Measurements from ENCODE around the gene PRCP. TPM values are rescaled to one million over a fixed set of nuclear protein-coding genes. Genes with fewer than 3 reads are reported as not detected.

PRCP gene
- polyA plus RNA-seq, 1 of the 3 experiments (the other 2 are of a cell fraction), result 65.0 TPM

DNA sequence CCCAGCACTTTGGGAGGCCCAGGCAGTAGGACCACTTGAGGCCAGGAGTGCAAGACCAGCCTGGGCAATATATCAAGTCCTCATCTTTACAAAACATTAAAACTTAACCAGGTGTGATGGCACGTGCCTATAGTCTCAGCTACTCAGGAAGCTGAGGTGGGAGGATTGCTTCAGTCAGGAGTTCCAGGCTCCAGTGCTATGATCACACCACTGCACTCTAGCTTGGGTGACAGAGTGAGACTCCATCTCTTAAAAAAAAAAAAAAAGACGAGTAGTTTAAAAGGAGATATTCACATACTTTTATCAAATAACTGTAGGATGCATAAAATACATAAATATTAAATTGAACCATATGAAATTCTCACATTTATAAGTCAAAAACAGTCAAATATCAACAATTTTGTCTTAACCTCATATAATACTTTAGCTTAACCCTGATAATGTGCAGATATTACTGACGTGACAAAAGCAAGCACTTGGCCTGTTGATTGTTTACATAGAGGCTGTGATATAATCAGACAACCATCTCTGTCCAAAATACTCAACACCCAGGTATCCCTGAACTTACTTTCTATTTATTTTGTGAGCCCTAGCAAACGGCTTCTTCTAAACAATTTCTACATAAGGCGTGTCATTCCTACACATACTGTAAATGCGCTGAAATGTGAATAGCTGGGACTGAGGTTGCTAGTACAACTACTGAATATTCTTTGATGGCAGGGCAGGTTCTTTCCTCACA lies 57.0 kb downstream of the PRCP start:
- H3F3A ChIP-seq (replicated peaks; ENCODE audit: insufficient read depth), result peaks cover 3% of the 10 kb centered on the region
- TF ChIP-seq GATA2 (CRISPR knock-in tag; IDR thresholded peaks at IDR 0.05) (no peak), YY1 (IDR thresholded peaks at IDR 0.05; ENCODE audit: low read depth) (no peak), FOXJ3 (CRISPR knock-in tag; IDR thresholded peaks at IDR 0.05) (no peak), ELF1 (IDR thresholded peaks at IDR 0.05) (no peak), JUND (IDR thresholded peaks at IDR 0.05) (no peak), IRF3 (IDR thresholded peaks at IDR 0.05; ENCODE audit: low read depth, low read length) (no peak), CHD2 (IDR thresholded peaks at IDR 0.05; ENCODE audit: low read length, partially characterized antibody) (no peak), RXRA (IDR thresholded peaks at IDR 0.05; ENCODE audit: borderline replicate concordance, low read depth) (no peak), TAF1 (IDR thresholded peaks at IDR 0.05; ENCODE audit: borderline replicate concordance, low read depth, low read length) (no peak), SIN3A (IDR thresholded peaks at IDR 0.05; ENCODE audit: borderline replicate concordance, low read depth, low read length) (no peak), NFIC (IDR thresholded peaks at IDR 0.05; ENCODE audit: borderline replicate concordance) (no peak), TEAD4 (IDR thresholded peaks at IDR 0.05; ENCODE audit: borderline replicate concordance, insufficient read depth) (no peak), TCF12 (IDR thresholded peaks at IDR 0.05) (no peak), RFX5 (IDR thresholded peaks at IDR 0.05; ENCODE audit: low read length) (no peak), REST (IDR thresholded peaks at IDR 0.05; ENCODE audit: low read depth, low read length) (no peak), MEF2A (IDR thresholded peaks at IDR 0.05; ENCODE audit: borderline replicate concordance, low read depth) (no peak)
- TF ChIP-seq, protein P1, sequence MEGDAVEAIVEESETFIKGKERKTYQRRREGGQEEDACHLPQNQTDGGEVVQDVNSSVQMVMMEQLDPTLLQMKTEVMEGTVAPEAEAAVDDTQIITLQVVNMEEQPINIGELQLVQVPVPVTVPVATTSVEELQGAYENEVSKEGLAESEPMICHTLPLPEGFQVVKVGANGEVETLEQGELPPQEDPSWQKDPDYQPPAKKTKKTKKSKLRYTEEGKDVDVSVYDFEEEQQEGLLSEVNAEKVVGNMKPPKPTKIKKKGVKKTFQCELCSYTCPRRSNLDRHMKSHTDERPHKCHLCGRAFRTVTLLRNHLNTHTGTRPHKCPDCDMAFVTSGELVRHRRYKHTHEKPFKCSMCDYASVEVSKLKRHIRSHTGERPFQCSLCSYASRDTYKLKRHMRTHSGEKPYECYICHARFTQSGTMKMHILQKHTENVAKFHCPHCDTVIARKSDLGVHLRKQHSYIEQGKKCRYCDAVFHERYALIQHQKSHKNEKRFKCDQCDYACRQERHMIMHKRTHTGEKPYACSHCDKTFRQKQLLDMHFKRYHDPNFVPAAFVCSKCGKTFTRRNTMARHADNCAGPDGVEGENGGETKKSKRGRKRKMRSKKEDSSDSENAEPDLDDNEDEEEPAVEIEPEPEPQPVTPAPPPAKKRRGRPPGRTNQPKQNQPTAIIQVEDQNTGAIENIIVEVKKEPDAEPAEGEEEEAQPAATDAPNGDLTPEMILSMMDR (IDR thresholded peaks at IDR 0.05), result no peak
- H3K36me3 ChIP-seq (replicated peaks in 1 of 2; ENCODE audit: control insufficient read depth in 1 of 2, insufficient read depth in 2 of 2, low read length in 1 of 2), result peaks cover 8 to 13% of the 10 kb centered on the region in 2 experiments
- no peak overlapping the region for H3K4me3 ChIP-seq (ENCODE audit: low read depth in 2 of 2, low read length in 1 of 2)
- no peak overlapping the region for H2AFZ ChIP-seq (ENCODE audit: low read depth)
- no peaks in the 10 kb centered on the region for H3K9me3 ChIP-seq
- no peak overlapping the region for H3K9ac ChIP-seq
- no peak overlapping the region for H3K27ac ChIP-seq (ENCODE audit: low read depth in 2 of 2, low read length in 1 of 2)
- ChIA-PET CTCF (interaction anchor here (1.0 to 1.8 kb wide), 2 partner anchors 17 to 24 kb away, joined by 4 to 6 read pairs; no protein-coding TSS in a partner anchor), POLR2A (no interaction called here)
- H3K4me1 ChIP-seq (ENCODE audit: control insufficient read depth in 1 of 2, insufficient read depth in 2 of 2, low read depth in 1 of 2, low read length in 1 of 2), result no peaks in the 10 kb centered on the region; a peak in 2 of 4 replicates
- no peak for DNase-seq
- no peak overlapping the region for H3K4me2 ChIP-seq
- H3K27me3 ChIP-seq (ENCODE audit: insufficient read depth), result no peaks in the 10 kb centered on the region
- WGBS (ENCODE audit: low lambda C conversion rate), result 86% methylated on average over 6 of the region's 6 CpGs
- H3K79me2 ChIP-seq (ENCODE audit: insufficient read depth), result no peaks in the 10 kb centered on the region
- no peaks in the 10 kb centered on the region for H3K9me2 ChIP-seq
- no peaks in the 10 kb centered on the region for H4K20me1 ChIP-seq (ENCODE audit: insufficient read depth)

Measured in SK-N-SH (cell line).